Measurements from ENCODE around the gene CD300A. TPM values are rescaled to one million over a fixed set of nuclear protein-coding genes. Genes with fewer than 3 reads are reported as not detected.

The CD300A gene
- total and polyA plus RNA-seq, 2 donors (not counting 1 experiment from before 2014, with no cell fraction given) = not detected

GRCh38 chr17:74454197-74455024 is 12.0 kb upstream of the CD300A start:
- peak overlapping the region; percentile 23 for H3K9ac ChIP-seq (ENCODE audit: insufficient read depth, low read length)
- no peak for TF ChIP-seq CTCF (conservative IDR thresholded peaks at IDR 0.05 in 1 of 2, IDR thresholded peaks at IDR 0.05 in 1 of 2; ENCODE audit: low read depth in 1 of 2, low read length in 2 of 2)
- no peak for TF ChIP-seq EZH2 (IDR thresholded peaks at IDR 0.05; ENCODE audit: low read length, missing control alignments)
- H2AFZ ChIP-seq (ENCODE audit: low read length) = peak overlapping the region; percentile 35
- no peaks in the 10 kb centered on the region for H3K4me1 ChIP-seq (ENCODE audit: control insufficient read depth, extremely low read depth, insufficient read depth, low read length)
- peak overlapping the region in 2 of 4 experiments; percentile 10 to 42 for H3K4me3 ChIP-seq (replicated peaks in 1 of 4; ENCODE audit: control extremely low read depth in 1 of 4, insufficient read depth in 1 of 4, low read depth in 3 of 4, low read length in 4 of 4)
- no peaks in the 10 kb centered on the region for H4K20me1 ChIP-seq (ENCODE audit: control insufficient read depth, extremely low read depth, insufficient read depth, low read length)
- H3K9me3 ChIP-seq (ENCODE audit: control insufficient read depth, insufficient read depth, low read depth, low read length) = no peaks in the 10 kb centered on the region
- no peaks in the 10 kb centered on the region for H3K36me3 ChIP-seq (ENCODE audit: control insufficient read depth, insufficient read depth, low read length)
- peak overlapping the region; percentile 59 for H3K4me2 ChIP-seq (ENCODE audit: extremely low read depth, insufficient read depth, low read length)
- no peaks in the 10 kb centered on the region for H3K27me3 ChIP-seq (ENCODE audit: control insufficient read depth, insufficient read depth, low read length)
- peak; percentile 64 to 77 for DNase-seq (ENCODE audit: low read depth in 2 of 2)
- no peaks in the 10 kb centered on the region for H3K79me2 ChIP-seq (ENCODE audit: control insufficient read depth, insufficient read depth, low read length)
- no peak overlapping the region for H3K27ac ChIP-seq (ENCODE audit: insufficient read depth, low read length)

DNA sequence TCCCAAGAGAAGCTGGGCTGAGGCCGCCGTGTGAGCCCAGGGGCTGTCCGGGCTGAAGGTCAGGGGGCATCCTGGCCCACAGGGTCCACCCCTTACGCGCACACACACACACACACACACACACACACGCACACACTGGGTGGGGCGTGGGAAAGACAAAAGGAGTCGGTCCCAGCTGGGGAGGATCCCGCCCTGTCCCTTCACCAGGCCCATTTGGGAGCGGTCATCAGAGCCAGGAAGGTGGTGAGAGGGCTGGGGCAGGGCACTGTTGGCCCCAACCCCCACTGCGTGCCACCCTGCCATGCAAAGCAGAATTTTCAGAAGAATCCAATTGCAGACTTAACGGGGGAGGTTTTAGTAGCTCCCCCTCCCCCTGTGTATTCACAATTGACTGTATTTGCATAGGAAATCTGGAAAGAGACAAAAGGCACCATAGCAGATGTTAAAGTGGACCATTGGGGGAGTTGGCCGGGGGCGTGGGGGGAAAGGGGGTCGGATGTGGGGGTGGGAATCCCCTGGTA is 11.3 kb upstream of the CD300A start:
- Histone ChIP-seq H3K36me3 (ENCODE audit: control insufficient read depth, insufficient read depth, low read length) (no peaks in the 10 kb centered on the region), H2AFZ (ENCODE audit: low read length) (no peak overlapping the region), H3K9me3 (ENCODE audit: control insufficient read depth, insufficient read depth, low read depth, low read length) (no peaks in the 10 kb centered on the region), H3K27me3 (ENCODE audit: control insufficient read depth, insufficient read depth, low read length) (no peaks in the 10 kb centered on the region), H3K4me3 (replicated peaks in 1 of 4; ENCODE audit: control extremely low read depth in 1 of 4, insufficient read depth in 1 of 4, low read depth in 3 of 4, low read length in 4 of 4) (no peak overlapping the region), H4K20me1 (ENCODE audit: control insufficient read depth, extremely low read depth, insufficient read depth, low read length) (no peaks in the 10 kb centered on the region), H3K4me2 (ENCODE audit: extremely low read depth, insufficient read depth, low read length) (no peak overlapping the region), H3K9ac (ENCODE audit: insufficient read depth, low read length) (no peak overlapping the region), H3K4me1 (ENCODE audit: control insufficient read depth, extremely low read depth, insufficient read depth, low read length) (no peaks in the 10 kb centered on the region), H3K27ac (ENCODE audit: insufficient read depth, low read length) (no peak overlapping the region), H3K79me2 (ENCODE audit: control insufficient read depth, insufficient read depth, low read length) (no peaks in the 10 kb centered on the region)
- DNase-seq (ENCODE audit: low read depth in 2 of 2) = no peak
- TF ChIP-seq CTCF (conservative IDR thresholded peaks at IDR 0.05 in 1 of 2, IDR thresholded peaks at IDR 0.05 in 1 of 2; ENCODE audit: low read depth in 1 of 2, low read length in 2 of 2) = no peak

DNA sequence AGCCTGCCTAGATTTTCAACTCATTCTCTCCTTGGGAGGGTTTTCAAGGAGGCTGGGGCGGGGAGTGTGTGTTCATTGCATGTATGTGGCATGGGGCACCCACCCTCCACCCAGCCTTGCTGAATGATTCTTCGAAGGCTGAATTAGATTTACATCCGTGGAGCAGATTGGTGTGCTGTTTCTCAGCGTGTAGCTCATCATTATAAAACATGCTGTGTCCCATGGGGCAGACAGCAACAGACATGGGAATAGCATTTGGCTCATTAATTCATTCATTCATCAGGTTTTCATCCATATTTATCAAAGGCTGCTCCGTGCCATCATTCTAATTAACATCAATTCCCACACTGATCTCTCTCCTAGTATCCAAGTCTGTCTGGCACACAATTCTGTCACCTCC is 10.6 kb upstream of the CD300A start:
- H3K27me3 ChIP-seq (ENCODE audit: control insufficient read depth, insufficient read depth, low read length) = no peaks in the 10 kb centered on the region
- no peak for DNase-seq (ENCODE audit: low read depth in 2 of 2)
- H3K4me2 ChIP-seq (ENCODE audit: extremely low read depth, insufficient read depth, low read length) = no peak overlapping the region
- no peaks in the 10 kb centered on the region for H3K79me2 ChIP-seq (ENCODE audit: control insufficient read depth, insufficient read depth, low read length)
- H3K9ac ChIP-seq (ENCODE audit: insufficient read depth, low read length) = no peak overlapping the region
- no peak overlapping the region for H3K27ac ChIP-seq (ENCODE audit: insufficient read depth, low read length)
- no peaks in the 10 kb centered on the region for H3K36me3 ChIP-seq (ENCODE audit: control insufficient read depth, insufficient read depth, low read length)
- H2AFZ ChIP-seq (ENCODE audit: low read length) = no peak overlapping the region
- no peaks in the 10 kb centered on the region for H4K20me1 ChIP-seq (ENCODE audit: control insufficient read depth, extremely low read depth, insufficient read depth, low read length)
- no peaks in the 10 kb centered on the region for H3K9me3 ChIP-seq (ENCODE audit: control insufficient read depth, insufficient read depth, low read depth, low read length)
- no peaks in the 10 kb centered on the region for H3K4me1 ChIP-seq (ENCODE audit: control insufficient read depth, extremely low read depth, insufficient read depth, low read length)
- TF ChIP-seq EZH2 (IDR thresholded peaks at IDR 0.05; ENCODE audit: low read length, missing control alignments) (no peak), CTCF (conservative IDR thresholded peaks at IDR 0.05 in 1 of 2, IDR thresholded peaks at IDR 0.05 in 1 of 2; ENCODE audit: low read depth in 1 of 2, low read length in 2 of 2) (no peak)
- H3K4me3 ChIP-seq (replicated peaks in 1 of 4; ENCODE audit: control extremely low read depth in 1 of 4, insufficient read depth in 1 of 4, low read depth in 3 of 4, low read length in 4 of 4) = no peak overlapping the region
